Aorta (tissue), 5 donors: ENCODE data around the gene BLVRB. TPM values are rescaled to one million over a fixed set of nuclear protein-coding genes. Genes with fewer than 3 reads are reported as not detected.
"Not testable (repeated sequence)": the region's sequence is repeated elsewhere in the genome, so short reads cannot be mapped to it uniquely, and the experiment has no call there.

Experiments
- ATAC-seq: fragments of 200-7000 bp; cut with Tn5 transposase; one replicate; pipeline ENCODE4 v1.9.1; 2022; ENCODE audit warnings: moderate library complexity; ENCODE audit not compliant: low FRiP score
- DNase-seq, 2 donors: peaks; one replicate each; pipeline ENCODE4 v3.0.0-alpha.2; 2020
- H3K27ac ChIP-seq, 2 donors: one replicate each; pipeline ENCODE4 v1.5.1; 2013; ENCODE audit warnings: low read length in 2 of 2, mild to moderate bottlenecking in 2 of 2, moderate library complexity in 2 of 2, control low read depth in 1 of 2, inconsistent platforms in 1 of 2, low read depth in 1 of 2
- H3K27me3 ChIP-seq, 2 donors: one replicate each; pipeline ENCODE4 v1.6.1; 2013; ENCODE audit warnings: control low read depth in 1 of 2, low read length in 1 of 2, mild to moderate bottlenecking in 1 of 2, moderate library complexity in 1 of 2; ENCODE audit not compliant: insufficient read depth in 2 of 2, control insufficient read depth in 1 of 2
- H3K36me3 ChIP-seq, 2 donors: one replicate each; pipeline ENCODE4 v1.6.1; 2013; ENCODE audit warnings: control low read depth in 1 of 2, low read length in 1 of 2, mild to moderate bottlenecking in 1 of 2; ENCODE audit not compliant: insufficient read depth in 2 of 2, control insufficient read depth in 1 of 2
- H3K4me1 ChIP-seq, 2 donors: one replicate each; pipeline ENCODE4 v1.6.1; 2013; ENCODE audit warnings: low read length in 2 of 2, control low read depth in 1 of 2, mild to moderate bottlenecking in 1 of 2, moderate library complexity in 1 of 2; ENCODE audit not compliant: insufficient read depth in 2 of 2, control insufficient read depth in 1 of 2
- H3K4me3 ChIP-seq, 2 donors: one replicate each; pipeline ENCODE4 v1.5.1; 2013; ENCODE audit warnings: low read length in 2 of 2, control low read depth in 1 of 2, mild to moderate bottlenecking in 1 of 2
- H3K9me3 ChIP-seq: one replicate; pipeline ENCODE4 v1.6.1; 2013; ENCODE audit warnings: mild to moderate bottlenecking, low read length; ENCODE audit not compliant: control insufficient read depth
- WGBS, 2 donors: extraction: QIAGEN DNeasy Blood & Tissue Kit; methylation state at CpG; one replicate each; pipeline ENCODE4 v1.1.7; 2013; 5-methylcytosine and 5-hydroxymethylcytosine counted together
- intact Hi-C, 2 donors: fragments of 100-400 bp; cut with DNase I; formaldehyde crosslinking; loops; one replicate each; pipeline versions ENCODE4 v1.14.2 to v1.15.0; 2022
- polyA plus RNA-seq, 2 donors: library from polyadenylated mRNA; stranded (reverse); fragments of 200-250 nt; gene quantifications; one replicate each; pipeline ENCODE4 v1.2.3, GENCODE V29; 2013
- total RNA-seq, 2 donors: library from RNA; stranded (reverse); fragmentation: NEBNext Ultra II Directional; extraction: Animal tissue kit (Norgen Biotek cat#: 25700); gene quantifications; one replicate each; pipeline ENCODE4 v1.2.1, GENCODE V29; 2021
- donor health status: healthy with polysubstance abuse.
- donor health status: Bipolar disorder and iron deficiency.
- donor health status: DM: no; HTN: no; CAD: no.
- donor health status: DM: no; HTN: no; CAD: no.
- donor health status: DM: yes; HTN: yes; CAD: no.

BLVRB gene
- total and polyA plus RNA-seq, 4 donors, result 72.3 to 134 (median 87.0) TPM

GRCh38 chr19:40460185-40460584, 5.4 kb downstream of the BLVRB start:
- DNase-seq, result no peak
- intact Hi-C loops, result loop anchor here (10.0 kb wide), 3 partner anchors 135 to 175 kb away; partner anchors contain the start of gene LTBP4 (in 1 of the 2)
- H3K4me1 ChIP-seq, result peaks cover 0 to 3% of the 10 kb centered on the region in 2 donors
- ATAC-seq, result no peak
- H3K36me3 ChIP-seq, result no peaks in the 10 kb centered on the region
- no peak overlapping the region for H3K4me3 ChIP-seq
- 86 to 90% methylated on average over 3 of the region's 3 CpGs for WGBS, 2 donors
- H3K27me3 ChIP-seq, result no peaks in the 10 kb centered on the region
- H3K9me3 ChIP-seq, result no peaks in the 10 kb centered on the region
- no peak overlapping the region for H3K27ac ChIP-seq

- Histone ChIP-seq H3K36me3 (no peaks in the 10 kb centered on the region), H3K4me3 (no peak overlapping the region), H3K4me1 (no peaks in the 10 kb centered on the region), H3K27me3 (no peaks in the 10 kb centered on the region), H3K27ac (no peak overlapping the region), H3K9me3 (no peaks in the 10 kb centered on the region)
- WGBS, 2 donors, result 91 to 96% methylated on average over 3 of the region's 3 CpGs
- ATAC-seq (no peak), DNase-seq (no peak)
- intact Hi-C loops, result no loop called here
Measured at GRCh38 chr19:40458597-40458974, 7.0 kb downstream of the BLVRB start.

- ATAC-seq (no peak), DNase-seq (no peak)
- H3K9me3 ChIP-seq, result no peaks in the 10 kb centered on the region
- intact Hi-C loops, result no loop called here
- no peak overlapping the region for H3K27ac ChIP-seq
- no peak overlapping the region for H3K4me3 ChIP-seq
- H3K4me1 ChIP-seq, result no peaks in the 10 kb centered on the region
- no peaks in the 10 kb centered on the region for H3K36me3 ChIP-seq
- 87 to 90% methylated on average over 27 of the region's 27 CpGs for WGBS, 2 donors
- no peaks in the 10 kb centered on the region for H3K27me3 ChIP-seq
Measured at GRCh38 chr19:40457953-40458596, 7.5 kb downstream of the BLVRB start.

GRCh38 chr19:40457048-40457447, 8.5 kb downstream of the BLVRB start:
- WGBS, 2 donors, result 85 to 91% methylated on average over 5 of the region's 5 CpGs
- H3K36me3 ChIP-seq, result no peaks in the 10 kb centered on the region

GRCh38 chr19:40453943-40454342, 11.6 kb downstream of the BLVRB start:
- H3K36me3 ChIP-seq, H3K9me3 ChIP-seq, H3K27me3 ChIP-seq, H3K27ac ChIP-seq, DNase-seq, ATAC-seq, intact Hi-C loops, H3K4me3 ChIP-seq, H3K4me1 ChIP-seq: not testable (repeated sequence)
- 94 to 96% methylated on average over 6 of the region's 6 CpGs for WGBS, 2 donors

More at GRCh38 chr19:40457048-40457447, 8.5 kb downstream of the BLVRB start:
- Histone ChIP-seq H3K4me3 (no peak overlapping the region), H3K27me3 (no peaks in the 10 kb centered on the region), H3K9me3 (no peaks in the 10 kb centered on the region), H3K4me1 (no peaks in the 10 kb centered on the region), H3K27ac (no peak overlapping the region)
- intact Hi-C loops, result no loop called here
- ATAC-seq, result no peak
- DNase-seq, result no peak

GRCh38 chr19:40453151-40453735, 12.3 kb downstream of the BLVRB start:
- intact Hi-C loops, result no loop called here
- H3K36me3 ChIP-seq, result peaks cover 0 to 4% of the 10 kb centered on the region in 2 donors
- no peak for ATAC-seq

GRCh38 chr19:40452016-40452415, 13.5 kb downstream of the BLVRB start:
- Histone ChIP-seq H3K27me3 (no peaks in the 10 kb centered on the region), H3K27ac (no peak overlapping the region), H3K4me3 (no peak overlapping the region), H3K4me1 (no peaks in the 10 kb centered on the region), H3K36me3 (peaks cover 5 to 7% of the 10 kb centered on the region in 2 donors), H3K9me3 (no peaks in the 10 kb centered on the region)
- WGBS, 2 donors, result 48 to 50% methylated on average over 5 of the region's 5 CpGs
- ATAC-seq (no peak), DNase-seq (no peak)
- intact Hi-C loops, result no loop called here

More at GRCh38 chr19:40453151-40453735, 12.3 kb downstream of the BLVRB start:
- H3K27me3 ChIP-seq, result no peaks in the 10 kb centered on the region
- H3K9me3 ChIP-seq, result no peaks in the 10 kb centered on the region
- no peak for DNase-seq
- 70% methylated on average over 5 of the region's 5 CpGs for WGBS, 2 donors
- H3K4me3 ChIP-seq, result no peak overlapping the region
- no peaks in the 10 kb centered on the region for H3K4me1 ChIP-seq
- H3K27ac ChIP-seq, result no peak overlapping the region

- Histone ChIP-seq H3K4me3 (no peak overlapping the region), H3K4me1 (no peaks in the 10 kb centered on the region), H3K27me3 (no peaks in the 10 kb centered on the region), H3K27ac (no peak overlapping the region), H3K36me3 (peaks cover 5 to 7% of the 10 kb centered on the region in 2 donors), H3K9me3 (no peaks in the 10 kb centered on the region)
- 95% methylated on average over 4 of the region's 4 CpGs for WGBS, 2 donors
- ATAC-seq (no peak), DNase-seq (no peak)
- intact Hi-C loops, result no loop called here
Measured at GRCh38 chr19:40450664-40451063, 14.9 kb downstream of the BLVRB start.

GRCh38 chr19:40449506-40449905, 16.0 kb downstream of the BLVRB start:
- ATAC-seq (no peak), DNase-seq (no peak)
- 96 to 97% methylated on average over 4 of the region's 4 CpGs for WGBS, 2 donors
- H3K9me3 ChIP-seq, result no peaks in the 10 kb centered on the region
- H3K27me3 ChIP-seq, result no peaks in the 10 kb centered on the region
- no peak overlapping the region for H3K27ac ChIP-seq
- peaks cover 5 to 7% of the 10 kb centered on the region in 2 donors for H3K36me3 ChIP-seq
- no peaks in the 10 kb centered on the region for H3K4me1 ChIP-seq
- H3K4me3 ChIP-seq, result no peak overlapping the region
- intact Hi-C loops, result loop anchor here in 1 of 2 donors (10.0 kb wide), 1 partner anchor 355 kb away; no protein-coding TSS in a partner anchor
